Psoas muscle (tissue), 8 donors: ENCODE measurements around the gene CCZ1B. TPM values are rescaled to one million over a fixed set of nuclear protein-coding genes. Genes with fewer than 3 reads are reported as not detected.
A peak's percentile ranks its signal among the peaks of the same experiment; 100 is the strongest.
"Not testable (repeated sequence)": the region's sequence is repeated elsewhere in the genome, so short reads cannot be mapped to it uniquely, and the experiment has no call there.

Experiments
- ATAC-seq, 4 donors: fragments of 200-7000 bp; cut with Tn5 transposase; one replicate each; pipeline ENCODE4 v1.9.1; 2020; ENCODE audit warnings: moderate library complexity in 3 of 4, mild to moderate bottlenecking in 2 of 4
- DNase-seq, 2 donors: peaks; one replicate each; pipeline ENCODE4 v3.0.0-alpha.2; 2020
- H3K27ac ChIP-seq: fragments of 200-600 bp; one replicate; pipeline ENCODE4 v1.8.0; 2022
- H3K27me3 ChIP-seq, 3 donors: fragments of 200-600 bp in 1 of 3; one replicate each; pipeline versions ENCODE4 v1.6.1 to v1.8.0; 2013 to 2022; ENCODE audit warnings: low read length in 2 of 3, mild to moderate bottlenecking in 2 of 3, moderate library complexity in 1 of 3; ENCODE audit not compliant: insufficient read depth in 3 of 3
- H3K36me3 ChIP-seq, 2 donors: fragments of 200-600 bp in 1 of 2; one replicate each; pipeline versions ENCODE4 v1.6.1 to v1.8.0; 2013 to 2022; ENCODE audit warnings: low read depth in 1 of 2, mild to moderate bottlenecking in 1 of 2, moderate library complexity in 1 of 2; ENCODE audit not compliant: insufficient read depth in 1 of 2
- H3K4me1 ChIP-seq: fragments of 200-600 bp; one replicate; pipeline ENCODE4 v1.8.0; 2022
- H3K4me3 ChIP-seq: fragments of 200-600 bp; one replicate; pipeline ENCODE4 v1.8.0; 2022; ENCODE audit warnings: mild to moderate bottlenecking
- H3K9me3 ChIP-seq: fragments of 200-600 bp; one replicate; pipeline ENCODE4 v1.8.0; 2022
- CTCF ChIP-seq: fragments of 200-600 bp; IDR thresholded peaks from one replicate; pipeline ENCODE4 v1.8.0; 2022; ENCODE audit warnings: antibody characterized with exemption
- WGBS, 3 donors: extraction: QIAGEN DNeasy Blood & Tissue Kit; methylation state at CpG; one replicate each; pipeline versions ENCODE4 v1.1.6 to v1.1.7; 2013; 5-methylcytosine and 5-hydroxymethylcytosine counted together
- intact Hi-C, 2 donors: fragments of 100-400 bp; cut with DNase I; formaldehyde crosslinking; loops; one replicate each; pipeline versions ENCODE4 v1.11.0 to v1.14.2; 2022
- polyA plus RNA-seq, 3 donors: library from polyadenylated mRNA; stranded (reverse); fragments of 200-250 nt; gene quantifications; one replicate each; pipeline ENCODE4 v1.2.3, GENCODE V29; 2013
- total RNA-seq, 4 donors: library from RNA; stranded (reverse); fragmentation: NEBNext Ultra II Directional in 2 of 4; extraction: Animal tissue kit (Norgen Biotek cat#: 25700) in 2 of 4; gene quantifications; one replicate each; pipeline versions ENCODE4 v1.2.1 to v1.2.4, GENCODE V29; 2021 to 2023
- donor health status: healthy with polysubstance abuse.
- donor health status: DM: no; HTN: no; CAD: no; lungs with moderate emphysema.
- donor health status: Bipolar disorder and iron deficiency.
- donor health status: healthy.
- donor health status: DM: yes; HTN: yes; CAD: no.
- donor health status: DM: no; HTN: no; CAD: no.
- donor health status: DM: no; HTN: no; CAD: no.
- donor health status: DM: yes; HTN: yes; CAD: no.

Gene CCZ1B
- total and polyA plus RNA-seq, 7 donors, result 14.5 to 28.1 (median 19.9) TPM

- ATAC-seq, H3K27me3 ChIP-seq, H3K4me3 ChIP-seq, H3K27ac ChIP-seq, H3K36me3 ChIP-seq, H3K4me1 ChIP-seq, intact Hi-C loops, H3K9me3 ChIP-seq: not testable (repeated sequence)
- peak; percentile 66 for TF ChIP-seq CTCF
- 10 to 15% (median 10%) methylated on average over 13 to 14 of the region's 14 CpGs for WGBS, 3 donors
- peak; percentile 68 to 73 for DNase-seq
These were observed 31.7 kb upstream of the CCZ1B start for GRCh38 chr7:6857721-6858314.

- H3K4me3 ChIP-seq, result peak overlapping the region; percentile 49
- H3K36me3 ChIP-seq, H3K27me3 ChIP-seq, H3K27ac ChIP-seq, H3K4me1 ChIP-seq, DNase-seq, H3K9me3 ChIP-seq, ATAC-seq, intact Hi-C loops: not testable (repeated sequence)
- 5 to 10% (median 9%) methylated on average over 10 to 37 of the region's 47 CpGs for WGBS, 3 donors
These were observed 29.6 kb upstream of the CCZ1B start for GRCh38 chr7:6855563-6856131.

- H3K9me3 ChIP-seq, H3K27ac ChIP-seq, ATAC-seq, H3K4me1 ChIP-seq, intact Hi-C loops, DNase-seq, H3K36me3 ChIP-seq, H3K27me3 ChIP-seq: not testable (repeated sequence)
- peak overlapping the region; percentile 49 for H3K4me3 ChIP-seq
- 0 to 1% (median 1%) methylated on average over 17 to 62 of the region's 71 CpGs for WGBS, 3 donors
These were observed 28.9 kb upstream of the CCZ1B start for GRCh38 chr7:6854747-6855562.

- DNase-seq, H3K27ac ChIP-seq, intact Hi-C loops, ATAC-seq, H3K27me3 ChIP-seq, H3K9me3 ChIP-seq, H3K4me3 ChIP-seq, H3K4me1 ChIP-seq, H3K36me3 ChIP-seq: not testable (repeated sequence)
- WGBS, 3 donors, result 85 to 87% (median 86%) methylated on average over 17 of the region's 17 CpGs
These were observed 27.6 kb upstream of the CCZ1B start for GRCh38 chr7:6853681-6854080.

GRCh38 chr7:6849127-6849526 is 23.1 kb upstream of the CCZ1B start:
- H3K9me3 ChIP-seq, H3K4me3 ChIP-seq: not testable (repeated sequence)

GRCh38 chr7:6847751-6848150 is 21.7 kb upstream of the CCZ1B start:
- H3K27me3 ChIP-seq, H3K4me1 ChIP-seq, H3K36me3 ChIP-seq, ATAC-seq, H3K9me3 ChIP-seq, intact Hi-C loops, H3K27ac ChIP-seq, H3K4me3 ChIP-seq, DNase-seq: not testable (repeated sequence)
- whole genome bisulfite sequencing, 3 donors, result 83 to 88% (median 87%) methylated on average over 18 of the region's 18 CpGs

More at GRCh38 chr7:6849127-6849526, 23.1 kb upstream of the CCZ1B start:
- intact Hi-C loops, H3K36me3 ChIP-seq, ATAC-seq, H3K27ac ChIP-seq, H3K27me3 ChIP-seq, H3K4me1 ChIP-seq, DNase-seq: not testable (repeated sequence)
- WGBS, 3 donors, result 89 to 91% (median 90%) methylated on average over 6 of the region's 6 CpGs

GRCh38 chr7:6845971-6846449 is 19.9 kb upstream of the CCZ1B start:
- intact Hi-C loops, ATAC-seq, DNase-seq, H3K27ac ChIP-seq, H3K4me3 ChIP-seq, H3K9me3 ChIP-seq, H3K36me3 ChIP-seq, H3K4me1 ChIP-seq: not testable (repeated sequence)
- H3K27me3 ChIP-seq, result peaks cover 0 to 16% (median 0%) of the 10 kb centered on the region in 3 donors
- WGBS, 3 donors, result 53 to 65% (median 55%) methylated on average over 16 of the region's 16 CpGs

- peaks cover 0 to 24% (median 0%) of the 10 kb centered on the region in 3 donors for H3K27me3 ChIP-seq
- H3K4me3 ChIP-seq, H3K36me3 ChIP-seq, H3K9me3 ChIP-seq, intact Hi-C loops, H3K4me1 ChIP-seq, DNase-seq, ATAC-seq, H3K27ac ChIP-seq: not testable (repeated sequence)
- 65 to 78% (median 70%) methylated on average over 6 of the region's 6 CpGs for WGBS, 3 donors
These were observed 17.6 kb upstream of the CCZ1B start for GRCh38 chr7:6843654-6844053.

- H3K9me3 ChIP-seq, DNase-seq, ATAC-seq, H3K36me3 ChIP-seq, H3K27ac ChIP-seq, H3K4me3 ChIP-seq, intact Hi-C loops, H3K4me1 ChIP-seq: not testable (repeated sequence)
- peaks cover 0 to 24% (median 0%) of the 10 kb centered on the region in 3 donors for H3K27me3 ChIP-seq
- WGBS, 3 donors, result 18 to 27% (median 23%) methylated on average over 5 of the region's 5 CpGs
These were observed 17.0 kb upstream of the CCZ1B start for GRCh38 chr7:6843092-6843491.

- ATAC-seq, H3K27ac ChIP-seq, H3K4me1 ChIP-seq, H3K36me3 ChIP-seq, DNase-seq, H3K9me3 ChIP-seq, intact Hi-C loops, H3K4me3 ChIP-seq: not testable (repeated sequence)
- 62 to 64% (median 62%) methylated on average over 20 of the region's 20 CpGs for WGBS, 3 donors
- H3K27me3 ChIP-seq, result peaks cover 0 to 24% (median 0%) of the 10 kb centered on the region in 3 donors
These were observed 16.3 kb upstream of the CCZ1B start for GRCh38 chr7:6842278-6842921.
